K562 (cell line): ENCODE results near the gene MTHFR. TPM values are rescaled to one million over a fixed set of nuclear protein-coding genes. Genes with fewer than 3 reads are reported as not detected.

ENCODE experiments used
- BHLHE40 ChIP-seq: IDR thresholded peaks from 2 replicates; pipeline ENCODE4 v1.6.1; 2011; ENCODE audit warnings: low read length, improper control_type of control experiment
- DIDO1 ChIP-seq: fragments of 450-650 bp; IDR thresholded peaks from 2 replicates; pipeline ENCODE4 v1.6.1; 2016; ENCODE audit warnings: low read depth, missing biosample characterization, missing genetic modification characterization
- GTF2F1 ChIP-seq: IDR thresholded peaks from 2 replicates; pipeline ENCODE4 v1.6.1; 2011; ENCODE audit warnings: low read depth, low read length, improper control_type of control experiment
- HNRNPUL1 ChIP-seq: fragments of 200-400 bp; formaldehyde crosslinking; IDR thresholded peaks from 2 replicates; pipeline ENCODE4 v1.6.1; 2017; ENCODE audit warnings: low read length
- KLF1 ChIP-seq: fragments of 450-650 bp; IDR thresholded peaks from 2 replicates; pipeline ENCODE4 v1.6.1; 2016; ENCODE audit warnings: missing genetic modification characterization, missing compliant biosample characterization
- LEF1 ChIP-seq: fragments of 450-650 bp; IDR thresholded peaks from 2 replicates; pipeline ENCODE4 v1.6.1; 2016; ENCODE audit warnings: mild to moderate bottlenecking
- MTA2 ChIP-seq: fragments of 450-650 bp; IDR thresholded peaks from 2 replicates; pipeline ENCODE4 v1.6.1; 2016; ENCODE audit warnings: low read depth
- NR3C1 ChIP-seq: sonication (generic); formaldehyde crosslinking; IDR thresholded peaks from 2 replicates; pipeline ENCODE4 v1.8.1; 2022; ENCODE audit warnings: missing genetic modification reagents
- RBM14 ChIP-seq: fragments of 200-400 bp; formaldehyde crosslinking; IDR thresholded peaks from 2 replicates; pipeline ENCODE4 v1.6.1; 2018; ENCODE audit warnings: low read depth, mild to moderate bottlenecking, low read length, moderate library complexity, borderline replicate concordance; ENCODE audit not compliant: insufficient read depth
- ZKSCAN1 ChIP-seq: fragments of 150-350 bp; IDR thresholded peaks from 2 replicates; pipeline ENCODE4 v1.6.1; 2016; ENCODE audit warnings: low read depth, low read length
- ZNF668 ChIP-seq: fragments of 250-450 bp; sonication (Bioruptor Pico); IDR thresholded peaks from 2 replicates; pipeline ENCODE4 v1.8.0; 2022; ENCODE audit warnings: mild to moderate bottlenecking, inconsistent platforms
- polyA plus RNA-seq, 8 experiments: library from polyadenylated mRNA; depleted of rRNA in 4 of 8; stranded (reverse) in 5 of 8; unstranded in 3 of 8; fragments of >200 nt; fragmentation: Nextera tagmentation in 2 of 8; fragmentation: Illumina TruSeq in 1 of 8; extraction: Ambion mirVana in 2 of 8; extraction: Trizol in 1 of 8; gene quantifications; 2 replicates each; pipeline versions ENCODE4 v1.2.1 to v1.2.3, GENCODE V29; 2011 to 2014; ENCODE audit warnings: inconsistent platforms in 1 of 8, missing spikeins in 1 of 8
- total RNA-seq, 7 experiments: library from RNA; depleted of rRNA in 6 of 7; stranded (reverse); fragments of >200 nt in 6 of 7; fragmentation: Illumina TruSeq in 2 of 7; extraction: Trizol in 2 of 7; gene quantifications; 2 replicates each; pipeline versions ENCODE4 v1.2.1 to v1.2.3, GENCODE V29; 2011 to 2021; ENCODE audit warnings: low replicate concordance in 1 of 7
- TF ChIP-seq, protein P1 (sequence below): fragments of 250-450 bp; sonication (Bioruptor Pico); IDR thresholded peaks from 2 replicates; pipeline ENCODE4 v1.5.0; 2022; ENCODE audit warnings: mild to moderate bottlenecking
- TF ChIP-seq, protein P2 (sequence below): sonication (generic); formaldehyde crosslinking; IDR thresholded peaks from 2 replicates; pipeline ENCODE4 v1.8.0; 2022; ENCODE audit warnings: mild to moderate bottlenecking, missing genetic modification reagents
- TF ChIP-seq, protein P3 (sequence below): sonication (generic); formaldehyde crosslinking; IDR thresholded peaks from 2 replicates; pipeline ENCODE4 v1.9.0; 2022; ENCODE audit warnings: mild to moderate bottlenecking, missing genetic modification reagents
- TF ChIP-seq, protein P4 (sequence below): sonication (generic); formaldehyde crosslinking; IDR thresholded peaks from 2 replicates; pipeline ENCODE4 v1.8.0; 2022; ENCODE audit warnings: mild to moderate bottlenecking, missing genetic modification reagents
- TF ChIP-seq, protein P5 (sequence below), 2 experiments: fragments of 200-800 bp in 1 of 2; sonication (Bioruptor generic) in 1 of 2; sonication (generic) in 1 of 2; formaldehyde crosslinking in 1 of 2; IDR thresholded peaks in 1 of 2; conservative IDR thresholded peaks in 1 of 2; 2 replicates each; pipeline versions ENCODE4 v1.5.0 to v1.6.1; 2016 to 2020; ENCODE audit warnings: missing compliant biosample characterization in 1 of 2, missing genetic modification characterization in 1 of 2, missing genetic modification reagents in 1 of 2
- TF ChIP-seq, protein P6 (sequence below): sonication (generic); formaldehyde crosslinking; IDR thresholded peaks from 2 replicates; pipeline ENCODE4 v1.9.0; 2022; ENCODE audit warnings: mild to moderate bottlenecking, missing genetic modification reagents

Gene MTHFR
- total and polyA plus RNA-seq, 9 of the 15 experiments (the other 6 are each of a cell fraction or from before 2014, with no cell fraction given) = 5.0 to 104 (median 62.6) TPM

DNA sequence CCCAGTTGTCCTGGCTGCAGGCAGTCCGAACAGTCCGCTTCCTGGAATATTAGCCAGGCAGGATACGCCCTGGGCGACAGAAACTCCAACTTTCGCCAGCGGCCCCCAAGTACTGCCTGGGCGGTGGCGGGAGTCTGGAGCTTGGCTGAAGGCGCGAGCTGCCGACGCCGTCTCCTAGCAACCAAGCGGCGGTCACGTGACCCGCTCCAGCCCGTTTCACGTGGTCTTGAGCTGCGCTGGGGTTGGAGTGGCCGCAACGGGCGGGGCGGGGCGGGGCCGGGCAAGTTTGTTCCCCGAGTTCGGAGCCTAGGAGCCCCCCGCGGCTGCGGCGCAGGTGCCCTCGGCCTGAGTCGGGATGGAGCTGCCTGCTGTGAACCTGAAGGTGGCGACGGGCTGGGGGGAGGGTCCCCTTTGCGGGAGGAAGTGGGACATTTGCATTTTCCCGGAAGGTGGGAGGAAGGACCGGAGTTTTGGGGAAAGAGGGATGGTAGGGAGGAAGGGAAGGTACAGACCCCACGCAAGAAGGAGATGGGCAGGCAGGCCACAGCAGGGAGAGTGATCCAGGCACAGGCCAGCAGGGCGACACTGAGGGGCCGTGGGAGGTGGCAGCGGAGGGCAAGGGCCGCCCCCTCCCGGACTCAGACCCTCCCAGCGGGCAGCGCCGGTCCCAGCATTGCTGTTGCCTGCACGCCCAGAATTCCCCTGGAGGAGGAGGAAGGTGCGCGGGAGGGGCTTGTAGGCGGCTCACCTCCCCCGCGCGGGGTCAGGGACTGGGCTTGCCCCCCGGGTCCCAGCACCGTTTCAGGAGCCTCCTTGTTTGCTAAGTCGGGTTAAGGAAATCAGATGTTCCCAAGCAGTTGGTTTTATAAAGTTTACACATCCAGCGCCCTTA lies 69.7 kb downstream of the MTHFR start, which contains the start of gene AGTRAP (continued):
- TF ChIP-seq, protein P1, sequence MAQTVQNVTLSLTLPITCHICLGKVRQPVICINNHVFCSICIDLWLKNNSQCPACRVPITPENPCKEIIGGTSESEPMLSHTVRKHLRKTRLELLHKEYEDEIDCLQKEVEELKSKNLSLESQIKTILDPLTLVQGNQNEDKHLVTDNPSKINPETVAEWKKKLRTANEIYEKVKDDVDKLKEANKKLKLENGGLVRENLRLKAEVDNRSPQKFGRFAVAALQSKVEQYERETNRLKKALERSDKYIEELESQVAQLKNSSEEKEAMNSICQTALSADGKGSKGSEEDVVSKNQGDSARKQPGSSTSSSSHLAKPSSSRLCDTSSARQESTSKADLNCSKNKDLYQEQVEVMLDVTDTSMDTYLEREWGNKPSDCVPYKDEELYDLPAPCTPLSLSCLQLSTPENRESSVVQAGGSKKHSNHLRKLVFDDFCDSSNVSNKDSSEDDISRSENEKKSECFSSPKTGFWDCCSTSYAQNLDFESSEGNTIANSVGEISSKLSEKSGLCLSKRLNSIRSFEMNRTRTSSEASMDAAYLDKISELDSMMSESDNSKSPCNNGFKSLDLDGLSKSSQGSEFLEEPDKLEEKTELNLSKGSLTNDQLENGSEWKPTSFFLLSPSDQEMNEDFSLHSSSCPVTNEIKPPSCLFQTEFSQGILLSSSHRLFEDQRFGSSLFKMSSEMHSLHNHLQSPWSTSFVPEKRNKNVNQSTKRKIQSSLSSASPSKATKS = no peak
- TF ChIP-seq LEF1 (0 out of 2 replicates have a peak, but pooled peaks have one; percentile 20), KLF1 (no peak), BHLHE40 (peak; percentile 91), RBM14 (no peak), GTF2F1 (peak; percentile 73; the same call in 1 of the 2 replicates), MTA2 (peak; percentile 6; the same call in 1 of the 2 replicates), DIDO1 (tag) (no peak), NR3C1 (CRISPR knock-in tag) (no peak), ZKSCAN1 (no peak), ZNF668 (CRISPR knock-in tag) (no peak), HNRNPUL1 (no peak)
- TF ChIP-seq, protein P2, sequence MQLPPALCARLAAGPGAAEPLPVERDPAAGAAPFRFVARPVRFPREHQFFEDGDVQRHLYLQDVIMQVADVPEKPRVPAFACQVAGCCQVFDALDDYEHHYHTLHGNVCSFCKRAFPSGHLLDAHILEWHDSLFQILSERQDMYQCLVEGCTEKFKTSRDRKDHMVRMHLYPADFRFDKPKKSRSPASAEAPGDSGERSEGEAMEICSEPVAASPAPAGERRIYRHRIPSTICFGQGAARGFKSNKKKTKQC (CRISPR knock-in tag) = no peak
- TF ChIP-seq, protein P3, sequence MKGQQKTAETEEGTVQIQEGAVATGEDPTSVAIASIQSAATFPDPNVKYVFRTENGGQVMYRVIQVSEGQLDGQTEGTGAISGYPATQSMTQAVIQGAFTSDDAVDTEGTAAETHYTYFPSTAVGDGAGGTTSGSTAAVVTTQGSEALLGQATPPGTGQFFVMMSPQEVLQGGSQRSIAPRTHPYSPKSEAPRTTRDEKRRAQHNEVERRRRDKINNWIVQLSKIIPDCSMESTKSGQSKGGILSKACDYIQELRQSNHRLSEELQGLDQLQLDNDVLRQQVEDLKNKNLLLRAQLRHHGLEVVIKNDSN (CRISPR knock-in tag) = peak; percentile 98
- TF ChIP-seq, protein P4, sequence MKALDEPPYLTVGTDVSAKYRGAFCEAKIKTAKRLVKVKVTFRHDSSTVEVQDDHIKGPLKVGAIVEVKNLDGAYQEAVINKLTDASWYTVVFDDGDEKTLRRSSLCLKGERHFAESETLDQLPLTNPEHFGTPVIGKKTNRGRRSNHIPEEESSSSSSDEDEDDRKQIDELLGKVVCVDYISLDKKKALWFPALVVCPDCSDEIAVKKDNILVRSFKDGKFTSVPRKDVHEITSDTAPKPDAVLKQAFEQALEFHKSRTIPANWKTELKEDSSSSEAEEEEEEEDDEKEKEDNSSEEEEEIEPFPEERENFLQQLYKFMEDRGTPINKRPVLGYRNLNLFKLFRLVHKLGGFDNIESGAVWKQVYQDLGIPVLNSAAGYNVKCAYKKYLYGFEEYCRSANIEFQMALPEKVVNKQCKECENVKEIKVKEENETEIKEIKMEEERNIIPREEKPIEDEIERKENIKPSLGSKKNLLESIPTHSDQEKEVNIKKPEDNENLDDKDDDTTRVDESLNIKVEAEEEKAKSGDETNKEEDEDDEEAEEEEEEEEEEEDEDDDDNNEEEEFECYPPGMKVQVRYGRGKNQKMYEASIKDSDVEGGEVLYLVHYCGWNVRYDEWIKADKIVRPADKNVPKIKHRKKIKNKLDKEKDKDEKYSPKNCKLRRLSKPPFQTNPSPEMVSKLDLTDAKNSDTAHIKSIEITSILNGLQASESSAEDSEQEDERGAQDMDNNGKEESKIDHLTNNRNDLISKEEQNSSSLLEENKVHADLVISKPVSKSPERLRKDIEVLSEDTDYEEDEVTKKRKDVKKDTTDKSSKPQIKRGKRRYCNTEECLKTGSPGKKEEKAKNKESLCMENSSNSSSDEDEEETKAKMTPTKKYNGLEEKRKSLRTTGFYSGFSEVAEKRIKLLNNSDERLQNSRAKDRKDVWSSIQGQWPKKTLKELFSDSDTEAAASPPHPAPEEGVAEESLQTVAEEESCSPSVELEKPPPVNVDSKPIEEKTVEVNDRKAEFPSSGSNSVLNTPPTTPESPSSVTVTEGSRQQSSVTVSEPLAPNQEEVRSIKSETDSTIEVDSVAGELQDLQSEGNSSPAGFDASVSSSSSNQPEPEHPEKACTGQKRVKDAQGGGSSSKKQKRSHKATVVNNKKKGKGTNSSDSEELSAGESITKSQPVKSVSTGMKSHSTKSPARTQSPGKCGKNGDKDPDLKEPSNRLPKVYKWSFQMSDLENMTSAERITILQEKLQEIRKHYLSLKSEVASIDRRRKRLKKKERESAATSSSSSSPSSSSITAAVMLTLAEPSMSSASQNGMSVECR (CRISPR knock-in tag) = peak; percentile 96
- TF ChIP-seq, protein P5, sequence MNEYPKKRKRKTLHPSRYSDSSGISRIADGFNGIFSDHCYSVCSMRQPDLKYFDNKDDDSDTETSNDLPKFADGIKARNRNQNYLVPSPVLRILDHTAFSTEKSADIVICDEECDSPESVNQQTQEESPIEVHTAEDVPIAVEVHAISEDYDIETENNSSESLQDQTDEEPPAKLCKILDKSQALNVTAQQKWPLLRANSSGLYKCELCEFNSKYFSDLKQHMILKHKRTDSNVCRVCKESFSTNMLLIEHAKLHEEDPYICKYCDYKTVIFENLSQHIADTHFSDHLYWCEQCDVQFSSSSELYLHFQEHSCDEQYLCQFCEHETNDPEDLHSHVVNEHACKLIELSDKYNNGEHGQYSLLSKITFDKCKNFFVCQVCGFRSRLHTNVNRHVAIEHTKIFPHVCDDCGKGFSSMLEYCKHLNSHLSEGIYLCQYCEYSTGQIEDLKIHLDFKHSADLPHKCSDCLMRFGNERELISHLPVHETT (CRISPR knock-in tag; conservative IDR thresholded peaks at IDR 0.05 in 1 of 2, IDR thresholded peaks at IDR 0.05 in 1 of 2) = peak in 1 of 2 experiments; percentile 41; a peak in 1 of 4 replicates
- TF ChIP-seq, protein P6, sequence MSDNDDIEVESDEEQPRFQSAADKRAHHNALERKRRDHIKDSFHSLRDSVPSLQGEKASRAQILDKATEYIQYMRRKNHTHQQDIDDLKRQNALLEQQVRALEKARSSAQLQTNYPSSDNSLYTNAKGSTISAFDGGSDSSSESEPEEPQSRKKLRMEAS (CRISPR knock-in tag) = peak; percentile 81
